Rectal smooth muscle tissue (tissue), 1 donor: ENCODE data around the gene PHPT1.
"Not testable (repeated sequence)": the region's sequence is repeated elsewhere in the genome, so short reads cannot be mapped to it uniquely, and the experiment has no call there.

Experiments
- H3K27ac ChIP-seq: one replicate; pipeline ENCODE4 v1.7.0; 2013; ENCODE audit warnings: low read depth, low read length, inconsistent platforms
- H3K27me3 ChIP-seq: one replicate; pipeline ENCODE4 v1.7.0; 2013; ENCODE audit warnings: low read length; ENCODE audit not compliant: control insufficient read depth, insufficient read depth
- H3K36me3 ChIP-seq: one replicate; pipeline ENCODE4 v1.7.0; 2013; ENCODE audit warnings: low read length; ENCODE audit not compliant: control insufficient read depth, insufficient read depth
- H3K4me1 ChIP-seq: one replicate; pipeline ENCODE4 v1.7.0; 2013; ENCODE audit warnings: low read length; ENCODE audit not compliant: control insufficient read depth, insufficient read depth
- H3K4me3 ChIP-seq: one replicate; pipeline ENCODE4 v1.7.0; 2013; ENCODE audit warnings: low read length
- H3K9ac ChIP-seq: one replicate; pipeline ENCODE4 v1.7.0; 2013; ENCODE audit warnings: low read length

Gene PHPT1

GRCh38 chr9:136835932-136836904 is 13.0 kb upstream of the PHPT1 start:
- no peak overlapping the region for H3K9ac ChIP-seq
- H3K4me3 ChIP-seq: no peak overlapping the region
- peaks cover 21% of the 10 kb centered on the region for H3K36me3 ChIP-seq
- no peak overlapping the region for H3K27ac ChIP-seq
- H3K27me3 ChIP-seq: no peaks in the 10 kb centered on the region
- H3K4me1 ChIP-seq: no peaks in the 10 kb centered on the region

GRCh38 chr9:136837146-136837855 is 11.9 kb upstream of the PHPT1 start:
- H3K4me3 ChIP-seq: no peak overlapping the region
- no peak overlapping the region for H3K9ac ChIP-seq
- no peaks in the 10 kb centered on the region for H3K27me3 ChIP-seq
- H3K27ac ChIP-seq: no peak overlapping the region
- H3K36me3 ChIP-seq: peaks cover 17% of the 10 kb centered on the region
- no peaks in the 10 kb centered on the region for H3K4me1 ChIP-seq

- H3K27ac ChIP-seq, H3K4me3 ChIP-seq, H3K27me3 ChIP-seq, H3K9ac ChIP-seq, H3K4me1 ChIP-seq: not testable (repeated sequence)
- peaks cover 13% of the 10 kb centered on the region for H3K36me3 ChIP-seq
Measured at GRCh38 chr9:136837856-136838277, 11.3 kb upstream of the PHPT1 start.

- no peaks in the 10 kb centered on the region for H3K4me1 ChIP-seq
- H3K4me3 ChIP-seq: no peak overlapping the region
- no peaks in the 10 kb centered on the region for H3K27me3 ChIP-seq
- no peak overlapping the region for H3K9ac ChIP-seq
- H3K27ac ChIP-seq: no peak overlapping the region
- H3K36me3 ChIP-seq: peaks cover 12% of the 10 kb centered on the region
Measured at GRCh38 chr9:136838314-136839228, 10.6 kb upstream of the PHPT1 start.

GRCh38 chr9:136839229-136840139 is 9.7 kb upstream of the PHPT1 start:
- H3K4me3 ChIP-seq: no peak overlapping the region
- H3K36me3 ChIP-seq: peaks cover 8% of the 10 kb centered on the region
- no peaks in the 10 kb centered on the region for H3K27me3 ChIP-seq
- no peak overlapping the region for H3K9ac ChIP-seq
- H3K27ac ChIP-seq: no peak overlapping the region
- no peaks in the 10 kb centered on the region for H3K4me1 ChIP-seq

- no peak overlapping the region for H3K27ac ChIP-seq
- no peak overlapping the region for H3K4me3 ChIP-seq
- H3K9ac ChIP-seq: no peak overlapping the region
- no peaks in the 10 kb centered on the region for H3K27me3 ChIP-seq
- no peaks in the 10 kb centered on the region for H3K4me1 ChIP-seq
- peaks cover 7% of the 10 kb centered on the region for H3K36me3 ChIP-seq
Measured at GRCh38 chr9:136840140-136840876, 8.9 kb upstream of the PHPT1 start.

- Histone ChIP-seq H3K4me1 (no peaks in the 10 kb centered on the region), H3K4me3 (no peak overlapping the region), H3K27me3 (no peaks in the 10 kb centered on the region), H3K36me3 (peaks cover 4% of the 10 kb centered on the region), H3K9ac (no peak overlapping the region), H3K27ac (no peak overlapping the region)
Measured at GRCh38 chr9:136840877-136841645, 8.1 kb upstream of the PHPT1 start.

- not testable (repeated sequence) for H3K36me3 ChIP-seq, H3K9ac ChIP-seq, H3K27me3 ChIP-seq, H3K27ac ChIP-seq, H3K4me1 ChIP-seq
- H3K4me3 ChIP-seq: peak overlapping the region; percentile 68
Measured at GRCh38 chr9:136841646-136842379, 7.4 kb upstream of the PHPT1 start.

GRCh38 chr9:136842380-136842948 is 6.7 kb upstream of the PHPT1 start, which contains the start of gene AJM1:
Gene AJM1 (plus strand): TSS chr9:136842478. CDS start chr9:136844415, 1,937 bp downstream.
- H3K27ac ChIP-seq, H3K27me3 ChIP-seq, H3K36me3 ChIP-seq, H3K4me1 ChIP-seq: not testable (repeated sequence)
- Histone ChIP-seq H3K9ac (peak within 1 kb of the TSS; percentile 56), H3K4me3 (peak within 1 kb of the TSS; percentile 68)
